UCSD-AML1 (cell line): ENCODE data around the gene KLHL34.

ENCODE experiments used
- DNase-seq: peaks from one replicate; lab custom pipeline; 2025; ENCODE audit not compliant: unreplicated experiment; lab: John Stamatoyannopoulos, UW

Gene KLHL34

DNA sequence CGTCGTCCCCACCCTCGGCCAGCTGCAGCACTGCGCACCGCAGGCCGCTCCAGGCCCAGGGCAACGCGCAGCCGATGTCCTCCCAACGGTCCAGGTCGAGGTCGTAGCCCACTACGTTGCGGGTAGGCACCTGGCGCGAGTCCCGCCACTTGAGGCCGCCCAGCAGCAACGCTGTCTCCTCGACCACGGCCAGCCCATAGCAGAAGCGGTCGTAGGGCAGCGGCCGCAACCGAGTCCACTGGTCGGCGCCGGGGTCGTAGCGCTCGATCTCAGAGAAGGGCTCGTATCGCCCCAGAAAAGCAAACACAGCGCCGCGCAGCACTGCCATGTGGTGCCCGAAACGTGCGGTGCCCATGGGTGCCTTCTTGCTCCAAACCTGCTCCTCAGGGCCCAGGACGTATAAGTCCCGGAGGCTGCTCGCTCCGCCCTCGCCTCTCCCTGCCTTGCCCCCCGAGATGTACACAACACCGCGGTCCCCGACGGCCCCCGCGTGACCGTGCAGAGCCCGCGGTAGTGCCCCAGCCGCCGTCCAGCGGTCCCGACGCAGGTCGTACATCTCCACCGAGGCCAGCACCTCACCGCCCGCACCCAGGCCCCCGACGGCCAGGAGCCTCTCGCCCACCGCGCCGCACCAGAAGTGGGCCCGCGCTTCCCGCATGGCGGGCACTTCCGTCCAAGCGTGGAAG is 2.1 kb downstream of the KLHL34 start:
- DNase-seq, result no peak

DNA sequence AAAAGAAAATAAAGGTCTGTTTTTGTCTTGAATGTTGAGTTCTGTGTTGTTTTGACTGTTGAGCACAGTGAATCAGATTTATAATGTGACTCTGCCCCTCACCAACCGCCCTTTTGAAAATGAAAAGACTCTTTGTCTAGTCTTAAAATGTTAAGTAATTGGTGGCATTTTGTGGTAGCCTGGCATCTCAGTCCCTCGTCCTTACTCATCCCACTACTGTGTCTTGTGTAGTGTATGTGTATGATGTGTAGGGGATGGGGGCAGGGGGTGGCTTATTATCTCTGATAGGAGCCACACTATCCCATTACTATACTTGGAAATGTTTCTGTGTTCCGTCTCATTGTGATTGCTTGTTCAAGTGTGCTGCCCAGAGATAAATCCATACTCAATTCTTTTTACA is 12.2 kb downstream of the KLHL34 start:
- no peak for DNase-seq

DNA sequence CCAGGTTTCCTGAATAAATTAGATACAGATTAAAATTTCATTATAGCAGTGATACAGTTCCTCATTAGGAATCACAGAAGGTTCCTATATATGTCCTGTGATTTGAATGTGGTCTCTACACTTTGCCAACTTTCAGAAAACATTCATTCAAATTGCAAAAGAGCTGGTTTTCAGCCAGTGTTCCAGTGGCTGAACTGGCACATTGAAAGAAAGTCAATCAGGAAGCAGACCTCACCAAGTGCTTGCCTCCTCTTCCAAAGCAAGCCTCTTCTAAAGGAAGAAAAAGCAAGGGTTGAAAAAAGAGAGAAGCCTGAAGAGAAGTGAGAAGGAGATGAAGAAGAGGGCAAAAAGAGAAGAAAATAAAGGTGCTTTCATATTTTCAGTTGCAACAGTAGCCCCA is 12.7 kb downstream of the KLHL34 start:
- no peak for DNase-seq

DNA sequence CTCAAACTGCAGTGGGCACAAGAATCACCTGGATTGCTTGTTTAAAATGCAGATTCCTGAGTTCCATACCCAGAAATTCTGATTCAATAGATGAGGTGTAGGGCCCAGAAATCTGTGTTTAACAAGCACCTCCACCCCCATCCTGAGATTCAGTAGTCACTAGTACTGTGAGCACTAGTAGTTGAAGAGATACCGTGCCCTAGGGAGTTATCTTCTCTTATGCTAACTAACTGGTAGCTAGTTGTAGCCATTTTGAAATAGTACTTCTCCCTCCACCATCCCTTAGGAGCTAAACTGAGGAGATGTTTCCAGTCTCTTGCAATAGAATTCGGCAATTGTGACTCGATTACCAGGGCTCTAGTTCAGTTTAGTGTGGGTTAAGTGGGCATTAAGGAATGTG is 18.4 kb downstream of the KLHL34 start:
- no peak for DNase-seq

GRCh38 chrX:21638311-21638710 is 19.8 kb downstream of the KLHL34 start:
- DNase-seq, result no peak

- DNase-seq, result no peak
These were observed 26.1 kb downstream of the KLHL34 start for GRCh38 chrX:21632027-21632426.

DNA sequence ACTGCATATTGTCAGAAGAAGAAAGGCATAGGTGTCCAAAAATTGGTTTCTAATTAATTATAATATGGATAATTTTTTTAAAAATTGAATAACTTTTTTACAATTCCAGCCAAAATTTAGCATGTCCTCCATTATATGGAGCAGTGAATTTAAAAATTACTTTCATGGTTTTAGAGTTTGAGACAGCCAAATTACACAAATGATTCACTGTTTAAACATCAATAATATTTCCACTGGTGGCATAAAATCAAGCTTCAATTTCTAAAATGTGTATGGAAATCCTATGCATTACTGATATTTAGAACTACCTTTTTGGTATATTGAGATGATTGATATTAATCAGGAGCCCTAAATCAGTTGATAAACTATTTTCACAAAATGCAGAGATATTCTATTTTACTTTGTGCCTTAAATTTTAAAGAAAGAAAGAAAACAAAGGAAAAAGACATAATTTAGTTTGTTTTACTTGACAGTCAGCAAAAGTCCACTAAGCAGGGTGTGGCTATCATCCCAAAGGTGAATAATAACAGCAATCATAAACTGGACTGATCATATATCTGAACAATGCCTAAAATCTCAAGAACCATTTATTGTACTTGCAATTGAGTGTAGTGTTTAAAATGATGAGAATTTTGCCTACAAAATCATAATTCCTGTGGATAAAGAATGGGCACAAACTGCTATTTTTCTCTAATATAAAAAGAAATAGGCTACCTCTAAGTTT is 34.2 kb downstream of the KLHL34 start:
- no peak for DNase-seq

DNA sequence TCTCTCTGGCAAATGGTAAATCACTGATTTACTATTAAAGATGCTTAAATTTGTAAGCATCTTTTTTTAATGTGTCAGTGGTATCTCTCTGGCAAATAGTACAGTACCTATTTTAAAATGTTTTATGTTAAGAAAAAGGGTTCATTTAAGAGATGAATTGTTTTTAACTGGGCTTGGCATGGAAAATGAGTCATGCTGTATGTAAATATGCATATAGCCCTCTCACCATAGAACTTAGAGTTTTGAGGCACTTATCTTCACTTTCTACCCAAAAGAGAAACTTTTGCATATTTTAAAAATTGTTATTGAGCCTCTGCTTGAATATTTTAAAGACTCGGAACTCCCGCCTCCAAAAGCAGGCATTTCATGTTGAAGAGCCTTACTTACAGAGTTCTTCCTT is 37.9 kb downstream of the KLHL34 start:
- no peak for DNase-seq

DNA sequence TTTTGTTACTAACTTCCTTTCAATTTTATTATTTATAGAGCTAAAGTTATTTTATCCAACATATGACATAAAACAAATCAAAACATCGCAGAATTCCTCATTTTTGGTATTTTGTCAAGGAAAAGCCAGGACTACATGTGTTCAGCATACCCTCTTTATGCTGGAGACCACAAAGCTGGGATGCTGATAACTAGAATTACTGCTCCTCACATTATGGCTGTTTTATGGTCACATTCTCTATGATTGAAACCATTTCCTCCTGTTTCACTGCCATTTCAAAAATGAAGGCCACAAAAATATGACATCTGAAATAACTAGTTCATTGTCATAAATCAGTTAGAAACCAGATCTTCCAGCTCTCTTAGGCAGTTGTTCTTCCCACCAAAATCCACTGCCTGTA is 41.7 kb downstream of the KLHL34 start:
- DNase-seq, result no peak

GRCh38 chrX:21612154-21612553 is 46.0 kb downstream of the KLHL34 start:
- DNase-seq, result no peak

DNA sequence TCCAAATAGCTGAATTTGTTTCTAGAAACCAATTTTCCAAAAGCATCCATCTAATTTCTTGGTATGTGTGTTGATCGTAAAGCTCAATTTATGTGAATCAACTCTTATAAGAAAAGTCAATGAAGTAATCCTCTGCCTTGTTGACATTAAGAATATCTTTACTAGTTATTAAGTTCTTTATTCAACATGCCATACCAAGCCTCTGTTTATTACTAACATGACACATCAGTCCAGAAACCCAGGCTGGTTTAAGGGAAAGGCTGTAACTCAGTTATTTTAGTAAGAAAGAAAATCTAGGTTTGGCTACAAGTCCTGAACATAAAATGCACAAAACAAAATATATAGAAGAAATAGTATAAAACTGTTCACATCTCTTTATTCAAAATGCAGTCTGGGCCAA is 48.0 kb downstream of the KLHL34 start:
- no peak for DNase-seq

DNA sequence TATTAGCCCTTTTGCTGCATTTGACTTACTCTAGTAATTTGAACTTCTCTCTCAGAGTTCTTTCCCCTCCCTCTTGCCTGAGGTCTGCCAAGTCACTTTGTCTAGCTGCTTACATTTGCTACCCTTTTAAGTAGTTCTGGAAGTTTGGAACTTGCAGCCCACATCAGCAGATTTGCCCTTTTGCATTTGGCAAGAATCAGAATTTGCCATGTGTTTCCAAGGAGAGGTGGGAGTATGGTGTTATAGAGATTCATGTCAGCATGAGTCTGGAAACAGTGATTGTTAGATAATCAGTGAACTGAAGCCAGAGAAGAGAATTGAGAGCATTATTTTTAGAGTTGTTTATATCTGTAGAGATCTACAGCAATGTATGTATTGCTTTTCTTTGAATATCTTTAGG is 52.1 kb downstream of the KLHL34 start:
- no peak for DNase-seq
